ENCODE results near the gene GABRG3.

DNA sequence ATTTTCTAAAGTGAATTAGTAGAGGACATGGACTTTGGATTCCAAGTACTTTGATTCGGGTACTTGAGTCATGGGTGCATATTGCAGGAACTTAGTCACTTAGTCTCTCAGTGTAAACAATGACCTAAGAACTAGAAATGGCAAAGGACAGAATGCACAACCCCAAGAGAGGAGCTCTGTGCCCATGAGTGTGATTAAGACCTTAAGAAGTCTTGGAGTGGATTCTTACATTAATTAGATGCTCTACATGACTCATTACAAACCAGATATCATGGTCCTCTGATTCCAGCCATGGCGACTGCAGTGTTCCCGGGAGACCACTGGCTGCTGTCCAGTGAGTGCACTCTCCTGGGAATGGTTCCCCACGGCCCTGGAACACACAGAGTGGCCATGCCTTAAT, 251.5 kb downstream of the GABRG3 start:
- TF ChIP-seq YY1 (IDR thresholded peaks at IDR 0.05; ENCODE audit: insufficient read depth, insufficient read length) (no peak), SUZ12 (IDR thresholded peaks at IDR 0.05; ENCODE audit: extremely low read depth, insufficient read depth, insufficient read length) (no peak), ZNF274 (IDR thresholded peaks at IDR 0.05; ENCODE audit: low read depth, low read length) (no peak)
